ENCODE results near the gene ZFHX3.

Gene ZFHX3

DNA sequence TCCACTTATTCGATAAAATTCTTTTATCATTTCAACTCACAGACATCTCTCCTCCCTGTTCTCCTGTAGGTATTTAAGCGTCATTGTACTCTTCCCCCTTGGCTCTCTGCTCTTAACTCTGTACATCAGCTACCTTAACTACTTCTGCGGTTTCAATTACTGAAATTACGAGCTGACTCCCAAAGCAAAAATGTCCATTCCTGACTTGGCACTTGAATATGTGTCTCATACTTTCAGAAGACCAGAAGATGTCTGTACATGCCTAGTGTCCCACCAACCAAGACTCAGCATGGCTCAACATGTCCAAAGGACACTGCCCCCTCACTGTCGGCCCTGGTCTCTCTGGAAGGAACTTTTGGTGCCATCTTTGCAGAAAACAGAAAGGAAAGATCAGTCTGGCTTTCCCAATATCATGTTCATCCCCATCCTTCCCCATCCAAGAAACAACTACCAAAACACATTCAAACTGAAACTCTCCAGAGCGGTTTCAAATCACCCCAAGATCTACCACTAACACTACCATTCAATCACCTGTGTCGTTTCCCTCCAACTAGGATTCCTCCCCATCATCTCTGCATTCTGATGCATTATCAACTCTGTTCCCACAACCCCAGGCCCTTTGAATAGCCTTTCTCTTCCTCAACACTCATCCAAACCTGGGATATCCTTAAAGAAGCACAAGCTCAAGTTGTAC lies 74.9 kb downstream of the ZFHX3 start:
- DNase-seq (ENCODE audit: low read depth), result no peak

DNA sequence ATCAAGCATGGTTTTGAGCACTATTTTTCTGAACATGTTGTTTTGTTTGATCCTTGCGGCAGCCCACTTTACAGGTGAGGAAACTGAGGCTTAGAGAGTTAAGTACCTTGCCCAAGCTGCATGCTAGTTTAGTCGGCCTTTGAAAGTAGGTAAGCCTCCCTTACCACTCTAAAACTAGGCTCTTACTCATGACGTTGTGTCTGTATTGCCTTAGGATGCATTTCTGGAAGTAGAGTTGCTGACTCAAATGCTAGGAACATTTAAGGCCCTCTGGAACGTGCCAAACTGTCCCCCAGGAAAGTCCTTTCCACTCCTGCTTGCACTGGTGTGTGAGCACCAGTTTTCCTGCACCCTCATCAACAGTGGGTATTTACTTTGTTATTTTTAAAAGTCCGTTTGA lies 76.6 kb downstream of the ZFHX3 start:
- no peak for DNase-seq (ENCODE audit: low read depth)

- DNase-seq (ENCODE audit: low read depth), result no peak
These were observed 77.3 kb downstream of the ZFHX3 start for GRCh38 chr16:72970656-72971055.

- no peak for DNase-seq (ENCODE audit: low read depth)
These were observed 78.1 kb downstream of the ZFHX3 start for GRCh38 chr16:72969812-72970211.

GRCh38 chr16:72969146-72969545 lies 78.8 kb downstream of the ZFHX3 start:
- DNase-seq (ENCODE audit: low read depth), result no peak

DNA sequence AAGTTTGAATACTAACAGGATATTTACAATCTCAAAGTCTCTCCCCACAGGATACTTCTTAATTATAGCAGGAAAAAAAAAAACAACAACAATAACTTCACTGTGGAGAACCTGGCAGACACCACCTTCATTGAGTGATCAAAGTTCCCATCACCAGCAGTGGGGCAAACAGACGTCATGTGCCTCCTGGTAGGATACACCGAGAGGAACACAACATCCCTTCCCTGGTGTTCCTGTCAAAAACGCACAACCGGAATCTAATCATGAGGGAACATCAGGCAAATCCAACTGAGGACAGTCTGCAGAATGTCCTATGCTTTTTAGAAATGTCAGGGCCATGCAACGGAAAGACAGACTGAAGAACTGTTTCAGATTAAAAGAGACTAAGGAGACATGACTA lies 80.0 kb downstream of the ZFHX3 start:
- no peak for DNase-seq (ENCODE audit: low read depth)

DNA sequence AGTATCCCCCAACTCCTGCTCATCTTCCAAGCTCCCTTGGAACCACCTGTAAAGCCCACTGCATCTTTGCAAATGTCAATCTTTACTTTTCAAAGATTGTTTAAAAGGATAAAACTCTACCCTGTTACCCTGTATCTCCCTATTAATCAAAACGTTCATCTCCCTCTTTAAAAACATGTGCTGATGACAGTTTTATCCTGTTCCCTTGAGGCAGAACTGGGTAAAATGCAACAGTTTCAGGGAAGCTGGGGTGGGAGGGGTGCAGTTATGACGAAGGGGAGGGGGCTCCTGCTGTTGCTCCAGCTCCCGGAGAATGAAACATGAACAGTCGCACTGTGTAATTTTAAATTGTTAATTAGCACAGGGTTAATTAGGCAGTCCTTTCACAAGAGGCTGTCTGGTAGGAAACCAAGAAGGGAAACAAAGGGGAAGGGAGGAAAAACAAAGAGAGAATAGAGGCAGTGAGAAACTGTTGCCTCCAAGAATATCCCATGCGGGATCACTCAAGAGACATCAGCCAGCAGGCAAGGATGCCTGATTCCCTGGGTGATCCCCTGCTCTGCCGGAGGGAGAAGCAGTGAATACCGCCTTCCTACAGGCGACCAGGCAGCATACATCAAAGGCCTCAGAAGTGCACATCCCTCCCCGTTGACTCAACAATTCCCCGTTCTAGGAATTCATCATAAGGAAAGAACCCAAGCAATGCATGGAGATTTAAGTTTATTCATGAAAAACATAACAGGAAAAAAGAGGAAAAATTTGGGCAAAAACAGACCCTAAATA lies 84.2 kb downstream of the ZFHX3 start:
- no peak for DNase-seq (ENCODE audit: low read depth)

DNA sequence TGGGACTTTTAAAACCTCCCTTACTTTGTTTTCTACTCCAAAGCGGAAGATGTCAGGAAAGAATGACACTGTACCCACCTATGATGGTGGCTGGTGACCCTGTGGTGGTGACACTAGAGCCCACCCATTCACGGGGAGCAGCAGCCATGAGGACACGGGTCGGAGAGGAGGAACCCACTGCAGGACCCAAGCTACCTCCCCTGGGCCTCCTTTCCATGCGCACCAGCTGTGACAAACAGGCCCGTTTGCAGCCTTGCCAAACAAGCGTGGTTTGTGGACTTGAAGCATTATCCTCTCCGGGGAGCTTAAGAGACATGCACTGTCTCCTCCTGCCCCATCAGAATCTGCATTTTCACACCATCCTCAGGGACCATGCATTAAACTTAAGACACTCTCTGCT lies 85.6 kb downstream of the ZFHX3 start:
- no peak for DNase-seq (ENCODE audit: low read depth)

GRCh38 chr16:72961863-72962262 lies 86.1 kb downstream of the ZFHX3 start:
- no peak for DNase-seq (ENCODE audit: low read depth)

DNA sequence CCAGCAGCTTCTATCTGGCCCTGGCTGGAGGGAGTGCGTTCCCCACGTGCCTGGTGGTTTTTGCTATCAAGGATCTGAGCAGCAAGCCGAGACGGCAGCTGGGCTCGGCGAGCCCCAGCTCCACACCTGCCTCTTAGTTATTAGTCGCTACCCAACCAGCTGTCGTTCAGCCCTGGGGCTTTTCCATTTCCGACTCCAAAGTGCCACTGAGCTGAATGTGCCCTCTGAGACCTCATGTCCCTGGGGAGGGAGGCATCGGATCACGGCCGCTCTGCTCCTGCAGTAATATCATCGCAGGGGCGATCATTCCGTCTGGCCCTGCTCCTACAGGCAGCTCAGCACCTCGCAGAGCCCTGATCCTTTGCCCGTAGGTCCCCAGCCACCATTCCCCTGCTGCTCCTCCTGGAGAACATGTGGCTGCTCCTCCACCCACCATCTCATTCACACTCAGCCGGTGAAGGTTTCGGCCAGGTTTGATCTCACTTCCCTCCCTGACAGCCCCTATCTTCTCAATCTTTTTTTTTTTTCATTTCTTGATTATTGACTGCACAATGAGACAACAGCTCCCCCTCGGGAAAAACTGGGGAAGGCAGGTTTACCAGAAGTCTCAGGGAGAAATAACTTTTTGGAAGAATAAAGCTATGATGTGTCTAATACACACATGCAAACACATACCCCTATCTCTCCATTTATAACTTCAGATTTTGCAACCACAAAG lies 86.7 kb downstream of the ZFHX3 start:
- no peak for DNase-seq (ENCODE audit: low read depth)

- DNase-seq (ENCODE audit: low read depth), result no peak
These were observed 87.8 kb downstream of the ZFHX3 start for GRCh38 chr16:72960101-72960500.

DNA sequence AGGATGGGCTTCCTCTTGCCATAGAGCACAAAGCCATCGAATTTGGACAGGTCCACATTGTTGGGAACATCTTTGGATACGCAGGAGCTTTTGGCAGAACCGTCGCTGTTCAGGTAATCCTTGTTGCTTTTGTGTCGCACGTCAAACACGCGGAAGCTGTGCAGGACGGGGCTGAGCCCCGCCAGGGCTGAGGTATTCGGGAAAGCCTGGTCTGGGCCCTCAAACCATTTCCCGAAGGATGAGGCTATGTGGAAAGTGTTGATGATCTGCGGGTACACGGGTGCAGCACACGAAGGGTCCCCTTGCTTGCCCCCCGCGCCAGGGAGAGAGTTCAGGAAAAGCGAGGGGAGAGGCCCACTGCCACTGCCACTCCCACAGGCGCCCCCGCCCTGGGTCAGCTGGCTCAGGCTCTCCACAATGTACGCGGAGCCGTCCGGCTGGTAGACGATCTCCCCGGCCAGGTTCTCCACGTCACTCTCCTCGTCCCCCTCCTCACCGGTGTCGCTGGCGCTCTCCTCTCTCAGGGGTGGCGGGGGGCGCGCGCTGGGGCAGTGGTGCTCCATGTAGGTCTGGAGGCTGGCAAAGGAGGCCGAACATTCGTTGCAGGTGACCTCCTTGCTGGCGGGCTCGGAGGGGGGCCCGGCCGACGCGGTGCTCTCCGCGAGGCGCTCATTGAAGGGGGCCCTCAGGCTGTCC lies 88.5 kb downstream of the ZFHX3 start:
- DNase-seq (ENCODE audit: low read depth), result no peak

DNA sequence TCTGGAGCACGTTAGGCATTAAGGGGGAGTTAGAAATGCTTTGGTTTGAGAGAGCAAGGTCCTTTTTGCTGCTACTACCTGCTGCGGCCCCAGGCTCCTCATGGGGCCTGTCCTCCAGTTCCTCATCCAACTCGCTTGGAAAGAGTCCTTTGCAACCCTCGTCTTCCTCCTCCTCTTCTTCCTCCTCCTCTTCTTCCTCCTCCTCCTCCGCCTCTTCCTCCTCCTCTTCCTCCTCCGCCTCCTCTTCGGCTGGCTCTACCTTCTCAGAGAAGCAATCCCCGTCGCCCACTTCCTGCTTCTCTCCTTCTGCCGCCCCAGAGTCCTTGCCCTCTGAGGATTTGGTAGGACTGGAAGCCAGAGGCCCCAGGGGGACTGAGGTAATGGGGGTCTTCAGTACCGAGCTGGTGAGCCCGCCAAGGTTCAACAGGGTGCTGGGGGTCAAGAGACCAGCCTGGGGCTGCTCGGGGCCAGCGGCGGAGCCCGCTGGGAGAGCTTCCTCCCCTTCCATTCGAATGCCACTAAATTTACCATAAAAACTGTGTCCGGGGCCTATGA lies 89.3 kb downstream of the ZFHX3 start:
- DNase-seq (ENCODE audit: low read depth), result no peak

DNA sequence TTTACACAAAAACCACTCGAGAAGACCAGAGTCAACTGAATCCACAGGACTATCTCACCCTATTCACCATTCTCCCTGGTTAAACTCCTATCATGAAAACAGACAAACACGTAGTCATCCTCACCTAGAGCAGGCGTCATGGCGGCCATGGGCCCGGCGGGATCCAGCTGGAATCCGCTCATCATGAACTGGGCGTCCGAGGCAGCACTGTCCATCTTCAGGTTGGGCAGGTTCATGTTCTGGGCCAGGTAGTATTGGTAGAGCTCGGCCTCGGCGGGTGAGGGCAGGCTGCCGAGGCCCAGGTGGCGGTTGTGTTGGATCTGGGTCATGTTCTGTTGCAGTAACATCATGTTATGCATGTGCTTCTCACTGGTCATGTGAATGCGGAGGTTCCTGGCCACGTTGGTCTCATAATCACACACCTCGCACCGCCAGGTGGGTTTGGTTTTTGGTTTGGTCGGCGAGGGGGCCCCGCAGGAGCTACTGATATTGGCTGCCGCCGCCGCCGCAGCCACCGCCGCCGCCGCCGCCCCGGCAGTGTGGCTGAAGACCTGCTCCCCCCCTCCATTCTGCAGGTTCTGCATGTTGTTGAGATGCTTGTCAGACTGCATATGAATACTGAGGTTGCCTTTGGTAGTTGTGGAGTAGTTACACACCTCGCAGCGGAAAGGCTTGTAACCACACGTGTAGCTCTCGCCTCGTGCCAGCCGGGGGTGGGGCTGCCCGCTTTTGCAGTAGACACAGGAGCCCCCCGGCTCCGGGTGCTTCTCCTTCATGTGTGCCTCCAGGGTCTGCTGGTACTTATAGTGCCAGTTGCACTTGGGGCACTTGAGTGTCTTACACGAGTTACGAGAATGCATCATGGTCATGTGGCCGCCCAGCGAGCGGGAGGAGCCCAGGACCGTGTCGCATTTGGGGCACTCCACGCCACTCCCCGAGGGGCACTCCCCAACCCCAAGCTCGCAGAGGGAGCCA lies 90.3 kb downstream of the ZFHX3 start:
- no peak for DNase-seq (ENCODE audit: low read depth)

GRCh38 chr16:72956124-72957064 lies 91.5 kb downstream of the ZFHX3 start:
- DNase-seq (ENCODE audit: low read depth), result no peak

DNA sequence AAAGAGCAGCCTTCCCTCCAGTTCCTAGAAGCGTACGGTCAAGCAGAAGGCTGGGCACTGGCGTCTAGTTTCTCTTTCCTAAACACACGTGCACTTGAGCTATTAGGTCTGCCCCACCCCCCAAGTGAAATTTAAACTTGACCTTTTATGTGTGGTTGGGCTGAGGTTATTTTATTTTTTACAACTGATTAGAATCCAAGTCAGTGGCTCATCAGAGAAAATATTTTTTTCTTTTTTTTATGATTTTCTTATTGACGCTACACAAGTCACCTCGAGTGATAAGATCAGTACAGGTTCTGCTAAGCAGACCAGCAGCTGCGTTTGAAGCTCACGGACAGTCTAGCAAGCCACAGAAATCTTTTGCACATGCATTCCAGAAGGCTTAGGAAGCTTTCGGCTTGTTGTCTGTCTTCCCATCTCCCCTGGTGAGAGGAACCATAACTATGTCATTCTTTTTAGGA lies 95.1 kb downstream of the ZFHX3 start:
- DNase-seq (ENCODE audit: low read depth), result no peak

- no peak for DNase-seq (ENCODE audit: low read depth)
These were observed 95.5 kb downstream of the ZFHX3 start for GRCh38 chr16:72952404-72952803.

GRCh38 chr16:72951916-72952315 lies 96.0 kb downstream of the ZFHX3 start:
- no peak for DNase-seq (ENCODE audit: low read depth)

DNA sequence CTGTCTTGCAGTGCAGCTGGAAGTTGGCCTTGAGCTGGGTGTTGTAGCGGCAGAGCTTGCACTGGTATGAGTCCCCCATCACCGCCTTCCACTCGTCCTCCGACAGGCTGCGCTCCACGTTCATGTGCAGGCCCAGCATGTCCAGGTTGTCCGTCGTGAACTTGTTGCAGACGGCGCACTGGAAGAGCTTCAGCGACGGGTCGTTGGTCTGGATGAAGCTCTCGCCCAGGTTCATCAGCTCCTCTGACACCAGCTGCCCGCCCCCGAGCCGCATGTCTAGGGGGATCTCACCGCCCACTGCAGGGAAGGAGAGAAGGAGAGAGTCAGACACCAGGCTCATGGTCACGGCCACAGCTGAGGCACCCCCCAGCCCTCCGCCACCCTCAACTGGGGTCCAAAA lies 97.3 kb downstream of the ZFHX3 start:
- no peak for DNase-seq (ENCODE audit: low read depth)

Measured in activated T-helper 9 cell treated with anti-CD3 and anti-CD28 coated beads, Interleukin-2, amount 50 U/mL, for 16 hours (primary cell).